GM19328 (cell line): ENCODE data around the gene ONECUT1.

Experiments used
- ATAC-seq: cut with Tn5 transposase; IDR thresholded peaks from one replicate; pipeline ENCODE4 v1.9.1; 2021; ENCODE audit warnings: mild to moderate bottlenecking, moderate library complexity; ENCODE audit not compliant: unreplicated experiment

ONECUT1 gene

DNA sequence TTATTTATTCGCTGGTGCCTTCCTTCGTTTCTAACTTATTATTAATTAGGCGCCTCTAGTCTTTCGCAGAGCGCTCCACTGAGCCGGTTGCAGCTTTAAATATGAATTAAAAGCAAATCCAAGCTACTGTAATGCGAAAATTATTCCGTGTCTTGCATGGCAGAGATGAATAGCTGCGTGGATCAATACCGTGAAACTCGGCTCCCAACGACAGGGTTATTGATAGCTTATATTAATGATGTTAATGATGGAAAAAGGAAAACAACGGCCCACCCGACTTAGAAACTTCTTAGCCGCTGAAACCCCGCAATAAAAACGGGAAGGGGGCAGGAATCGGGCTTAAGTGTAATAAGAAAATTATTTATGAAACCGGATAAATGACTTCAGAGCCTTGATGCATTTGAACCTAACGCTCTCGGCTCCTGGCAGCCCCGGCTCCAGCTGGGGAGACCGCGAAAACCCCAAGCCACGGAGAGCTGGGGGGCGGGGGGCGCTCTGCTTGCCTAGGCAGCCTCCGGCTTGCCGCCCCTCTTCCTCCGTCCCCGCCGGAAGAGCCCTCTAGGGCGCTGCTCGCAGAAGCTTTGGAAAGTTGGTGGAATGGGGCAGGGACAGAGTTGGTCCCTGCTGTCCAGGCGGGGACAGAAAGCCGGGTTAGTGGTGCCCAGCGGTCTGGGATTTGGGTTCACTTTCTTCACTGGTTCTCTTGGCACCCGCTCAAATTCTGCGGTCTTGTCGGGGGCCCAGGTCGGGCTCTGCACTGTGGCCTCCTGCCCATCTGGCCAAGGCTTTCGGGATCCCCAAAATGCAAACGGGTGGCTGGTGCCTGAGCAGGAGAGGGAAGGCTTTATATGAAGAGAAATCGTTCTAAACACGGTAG is 7.7 kb upstream of the ONECUT1 start:
- no peak for ATAC-seq

GRCh38 chr15:52796753-52797520 is 6.8 kb upstream of the ONECUT1 start:
- ATAC-seq = no peak

- no peak for ATAC-seq
Observed at GRCh38 chr15:52796228-52796521, 6.0 kb upstream of the ONECUT1 start.

- ATAC-seq = no peak
Observed at GRCh38 chr15:52795464-52796227, 5.5 kb upstream of the ONECUT1 start.

- no peak for ATAC-seq
Observed at GRCh38 chr15:52794665-52795463, 4.7 kb upstream of the ONECUT1 start.

DNA sequence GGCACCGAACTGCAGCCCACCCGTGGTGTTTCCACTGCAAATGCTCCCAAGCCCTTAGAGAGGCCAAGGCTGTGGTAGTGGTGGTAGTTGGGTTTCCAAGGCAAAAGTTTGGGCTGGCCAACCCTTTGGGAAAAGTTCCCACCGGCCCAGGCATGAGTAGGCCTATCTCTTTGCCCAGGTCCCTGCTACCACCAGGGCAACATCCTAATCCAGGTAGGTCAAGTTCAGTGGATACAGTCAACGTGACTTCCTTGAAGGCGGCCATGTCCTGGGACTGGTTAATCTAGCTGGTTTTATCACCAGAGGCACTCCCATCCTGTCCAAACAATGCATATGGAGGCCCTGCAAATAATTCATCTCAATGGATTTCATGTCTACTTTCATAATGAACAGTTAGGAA is 1.6 kb upstream of the ONECUT1 start:
- no peak for ATAC-seq

DNA sequence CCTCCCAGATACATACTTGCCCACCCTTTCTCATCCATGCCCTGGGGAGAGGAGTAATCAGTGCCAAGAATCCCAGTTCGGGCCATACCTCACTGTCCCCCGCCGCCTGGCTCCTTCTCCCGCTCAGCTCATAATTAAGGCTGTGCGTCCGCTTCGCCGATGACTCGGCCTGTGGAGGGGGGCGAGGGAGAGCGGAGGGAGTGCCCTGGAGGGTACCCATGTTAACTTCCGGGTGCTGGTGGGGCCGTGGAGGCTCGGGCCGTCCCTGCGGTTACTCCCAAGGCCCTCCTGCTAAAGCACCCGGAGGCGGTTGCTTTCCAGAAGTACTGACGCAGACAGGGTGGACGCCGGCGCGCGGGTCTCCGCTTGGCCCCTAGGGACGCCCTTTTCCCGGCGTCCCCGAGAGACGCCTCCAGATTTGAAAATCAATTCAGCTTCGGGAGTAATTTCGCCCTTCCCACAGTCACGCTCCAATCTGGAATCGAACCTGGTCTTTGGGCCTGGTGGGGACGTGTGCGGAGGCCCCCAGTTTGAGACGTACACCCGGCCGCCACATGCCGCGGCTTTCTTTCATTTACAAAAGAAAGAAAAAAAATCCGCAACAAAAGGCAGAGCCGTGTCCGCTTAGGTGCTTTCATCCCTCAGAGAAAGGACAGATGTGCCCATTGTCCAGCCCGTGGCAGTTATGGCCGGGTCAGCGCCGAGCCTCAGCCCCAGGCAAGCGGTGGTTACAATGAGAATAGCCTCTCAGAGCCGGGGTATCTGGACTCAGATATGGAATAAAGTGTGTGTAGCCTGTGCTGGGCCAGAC is 1.0 kb upstream of the ONECUT1 start:
- no peak for ATAC-seq

DNA sequence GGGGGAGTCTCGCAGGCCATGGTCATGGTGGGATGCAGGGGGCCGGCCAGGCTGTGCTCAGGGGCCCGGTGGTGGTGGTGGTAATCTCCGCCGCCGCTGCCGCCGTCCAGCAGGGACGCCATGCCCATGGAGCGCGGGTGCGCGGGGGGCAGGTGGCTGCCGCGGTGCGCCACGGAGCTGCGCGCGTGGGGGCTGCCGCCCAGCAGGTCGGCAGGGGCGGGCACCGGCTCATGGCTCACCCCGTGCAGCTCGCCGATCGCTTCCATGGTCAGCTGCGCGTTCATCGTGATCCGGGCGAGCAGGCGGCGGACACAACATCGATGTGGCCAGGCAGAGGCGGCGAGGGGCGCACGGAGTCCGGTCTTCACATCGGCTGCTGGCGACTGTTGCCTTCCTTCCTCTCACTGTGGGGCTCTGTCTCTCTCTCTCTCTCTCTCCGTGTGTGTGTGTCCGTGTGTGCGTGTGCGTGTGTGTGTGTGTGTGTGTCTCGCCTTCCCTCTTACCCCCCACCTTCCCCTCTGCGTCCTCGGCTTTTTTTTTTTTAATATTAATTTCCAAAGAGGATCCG is 451 bp downstream of the ONECUT1 start:
- no peak for ATAC-seq

- ATAC-seq = no peak
Observed at GRCh38 chr15:52789008-52789600, 1.0 kb downstream of the ONECUT1 start.

- no peak for ATAC-seq
Observed at GRCh38 chr15:52788099-52788986, 1.8 kb downstream of the ONECUT1 start.

DNA sequence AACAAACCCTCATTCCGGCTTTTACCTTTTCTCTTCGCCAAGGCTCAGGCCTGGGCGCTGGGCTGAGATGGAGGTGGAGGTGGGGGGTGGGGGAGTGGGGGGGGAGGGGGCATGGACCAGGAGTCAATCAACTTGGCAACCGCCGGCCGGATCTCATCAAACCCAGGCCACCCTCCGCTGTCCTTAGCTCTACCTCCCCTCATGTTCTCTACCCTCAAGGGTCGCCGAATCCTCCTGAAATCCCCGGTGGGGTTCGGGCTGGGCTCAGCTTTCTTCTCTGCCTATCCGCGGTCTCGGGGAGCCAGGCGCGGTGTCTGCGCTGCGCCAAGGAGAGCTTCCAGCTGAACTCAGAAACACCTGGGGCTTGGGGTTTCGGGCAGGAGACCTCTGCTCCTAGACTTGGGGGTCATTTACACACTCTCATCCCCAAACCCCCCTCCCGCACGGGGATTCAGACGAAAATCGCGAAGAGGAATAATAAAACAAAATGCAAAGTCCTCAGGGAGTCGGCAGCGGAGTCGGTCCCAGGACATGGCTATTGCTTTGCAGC is 2.5 kb downstream of the ONECUT1 start:
- no peak for ATAC-seq

DNA sequence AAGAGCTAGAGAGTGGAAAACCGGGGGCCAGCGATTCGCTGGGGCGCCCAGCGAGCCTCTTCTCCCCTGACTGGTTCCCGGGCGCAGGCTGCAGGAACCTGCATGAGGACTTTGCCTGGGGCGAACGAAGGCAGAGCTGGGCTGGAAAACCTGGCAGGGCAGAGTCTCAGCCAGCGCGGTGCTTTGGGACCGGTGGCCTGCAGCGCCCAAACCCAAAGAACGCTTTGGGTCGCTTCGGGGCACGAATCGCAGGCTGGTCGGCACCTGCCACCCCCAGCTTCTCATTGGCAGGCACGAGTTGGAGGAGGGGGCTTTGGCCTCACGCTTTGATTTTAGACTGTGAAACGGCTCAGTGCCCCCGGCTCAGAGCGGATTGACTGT is 3.0 kb downstream of the ONECUT1 start:
- no peak for ATAC-seq

DNA sequence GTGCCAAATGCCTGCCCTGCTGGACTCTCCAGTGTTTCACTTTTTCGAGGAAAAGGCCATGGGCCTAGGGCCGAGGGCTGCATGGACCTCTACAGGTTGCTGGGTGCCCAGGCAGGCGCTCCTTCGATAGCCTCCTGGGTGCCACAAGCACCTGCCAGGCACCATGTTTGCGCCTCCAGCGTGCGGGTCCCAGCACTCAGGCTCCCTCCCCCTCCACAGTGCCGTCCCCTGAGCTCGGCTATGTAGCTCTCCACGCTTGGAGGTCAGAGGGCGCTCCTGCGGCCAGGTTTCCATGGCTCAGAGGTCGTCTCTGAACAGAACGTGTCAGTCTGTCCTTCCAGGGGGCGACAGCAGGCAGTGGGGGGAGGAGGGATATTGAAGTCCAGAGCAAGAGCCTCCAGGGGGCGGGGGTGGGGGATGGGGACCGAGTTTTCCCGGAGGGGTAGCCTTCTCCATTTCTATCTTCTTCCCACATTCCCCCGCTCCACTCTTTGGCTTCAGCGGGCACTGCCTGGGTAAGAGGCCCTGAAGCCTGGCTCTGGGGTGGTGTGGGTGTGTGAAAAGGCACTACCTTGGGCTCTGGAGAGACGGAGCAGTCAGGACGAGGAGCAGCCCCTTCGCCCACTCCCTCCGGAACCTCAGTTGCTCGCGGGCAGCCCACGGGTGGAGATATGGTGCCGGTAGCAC is 3.6 kb downstream of the ONECUT1 start:
- ATAC-seq = no peak

DNA sequence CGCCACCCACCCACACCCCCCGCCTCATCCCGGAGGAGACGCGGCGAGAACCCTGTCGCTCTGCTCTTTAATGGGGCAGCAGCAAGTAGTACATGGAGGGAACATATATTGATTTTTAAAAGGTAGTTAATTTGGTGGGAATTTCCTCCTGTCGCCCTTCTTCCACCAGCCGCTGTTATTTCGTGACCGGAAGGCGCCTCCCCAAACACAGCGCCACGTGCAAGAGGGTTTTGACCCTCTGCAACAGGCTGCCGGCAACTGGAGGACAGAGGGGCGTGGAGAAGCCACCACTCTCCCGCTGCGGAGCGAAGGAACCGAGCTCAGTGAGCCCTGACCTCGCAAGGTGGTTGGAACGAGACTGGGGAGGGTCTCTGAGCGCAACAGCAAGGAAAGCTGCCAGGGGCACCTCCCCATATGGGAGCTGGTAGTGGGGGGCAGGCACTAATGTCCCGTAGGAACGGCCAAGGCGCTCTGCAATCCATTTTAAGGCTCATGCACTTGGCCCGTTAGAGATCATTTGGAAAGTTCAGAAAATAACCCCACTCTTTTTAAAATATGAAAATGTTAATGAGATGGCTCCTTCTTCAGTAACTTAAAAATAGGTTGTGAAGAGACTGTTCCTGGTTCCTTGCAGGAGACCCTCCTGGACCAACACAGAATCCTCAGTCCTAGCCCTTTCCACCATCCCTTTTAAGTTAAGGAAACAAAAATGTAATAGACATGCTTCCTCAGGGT is 4.3 kb downstream of the ONECUT1 start:
- no peak for ATAC-seq

GRCh38 chr15:52784799-52785671 is 5.1 kb downstream of the ONECUT1 start:
- no peak for ATAC-seq
